ENCODE data around the gene PTPRF.
"Not testable (repeated sequence)": the region's sequence is repeated elsewhere in the genome, so short reads cannot be mapped to it uniquely, and the experiment has no call there.

Gene PTPRF

GRCh38 chr1:43639976-43640794, 109.5 kb downstream of the PTPRF start:
- no peak for DNase-seq

- no peak for DNase-seq
Measured at GRCh38 chr1:43644558-43644957, 113.9 kb downstream of the PTPRF start.

- no peak for DNase-seq
Measured at GRCh38 chr1:43645461-43645860, 114.8 kb downstream of the PTPRF start.

DNA sequence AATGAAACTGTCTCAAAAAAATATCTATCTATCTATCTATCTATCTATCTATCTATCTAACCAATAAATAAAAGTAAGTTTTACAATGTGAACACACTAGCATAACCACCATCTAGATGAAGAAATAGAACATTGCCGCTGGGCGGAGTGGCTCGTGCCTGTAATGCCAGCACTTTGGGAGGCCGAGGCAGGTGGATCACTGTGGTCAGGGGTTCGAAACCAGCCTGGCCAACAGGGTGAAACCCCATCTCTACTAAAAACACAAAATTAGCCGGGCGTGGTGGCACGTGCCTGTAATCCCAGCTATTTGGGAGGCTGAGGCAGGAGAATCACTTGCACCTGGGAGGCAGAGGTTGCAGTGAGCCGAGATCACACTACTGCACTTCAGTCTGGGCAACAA, 116.6 kb downstream of the PTPRF start:
- DNase-seq = not testable (repeated sequence)

DNA sequence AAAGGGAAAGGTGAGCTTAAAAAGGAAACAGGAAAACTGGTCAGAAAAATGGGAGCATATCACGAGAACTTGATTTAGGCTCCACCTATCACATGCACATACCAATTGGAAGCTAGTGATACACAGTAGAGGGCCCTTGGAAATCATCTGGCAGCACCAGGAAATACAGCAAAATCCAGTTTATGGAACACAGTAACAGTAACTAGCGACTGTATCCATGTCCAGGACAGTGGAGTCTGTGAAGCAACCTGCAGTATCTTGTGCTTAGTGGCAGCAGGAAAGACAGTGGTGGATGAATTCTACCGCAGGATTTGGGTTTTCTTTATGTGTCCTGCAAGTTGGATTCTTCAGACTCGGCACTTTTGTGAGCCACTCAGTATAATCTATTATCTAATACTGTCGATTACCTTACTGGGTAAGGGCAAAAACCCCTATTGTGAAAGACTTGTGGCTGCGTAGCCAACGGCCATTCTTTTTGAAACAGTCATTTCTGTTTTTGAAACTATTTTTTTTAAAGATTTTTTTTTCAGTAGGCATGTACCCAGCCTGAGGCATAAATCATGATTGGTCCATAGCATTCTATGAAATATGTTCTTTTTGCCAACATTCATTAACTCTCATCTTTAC, 117.7 kb downstream of the PTPRF start:
- no peak for DNase-seq

DNA sequence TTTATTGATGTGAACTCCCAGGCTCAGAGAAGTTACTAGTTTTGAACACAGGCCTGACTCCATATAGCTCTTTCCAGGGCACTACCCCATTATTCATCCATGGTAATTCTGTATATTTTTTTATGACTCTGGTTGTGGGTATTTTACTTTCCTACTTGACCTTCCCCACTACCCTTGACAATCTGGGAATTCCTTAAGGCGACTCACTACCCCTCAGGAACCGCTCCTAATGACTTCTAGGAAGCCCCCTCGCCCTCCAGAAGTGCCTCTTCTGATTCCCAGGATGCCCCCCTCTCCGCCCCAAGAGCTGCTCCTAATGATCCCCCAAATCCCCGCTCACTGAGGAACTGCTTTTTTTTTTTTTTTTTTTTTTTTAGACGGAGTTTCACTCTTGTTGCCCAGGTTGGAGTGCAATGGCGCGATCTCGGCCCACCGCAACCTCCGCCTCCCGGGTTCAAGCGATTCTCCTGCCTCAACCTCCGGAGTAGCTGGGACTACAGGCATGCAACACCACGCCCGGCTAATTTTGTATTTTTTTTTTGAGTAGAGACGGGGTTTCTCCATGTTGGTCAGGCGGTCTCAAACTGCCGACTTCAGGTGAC, 118.3 kb downstream of the PTPRF start:
- no peak for DNase-seq

- DNase-seq = peak; percentile 97
Measured at GRCh38 chr1:43650310-43651085, 119.8 kb downstream of the PTPRF start.

DNA sequence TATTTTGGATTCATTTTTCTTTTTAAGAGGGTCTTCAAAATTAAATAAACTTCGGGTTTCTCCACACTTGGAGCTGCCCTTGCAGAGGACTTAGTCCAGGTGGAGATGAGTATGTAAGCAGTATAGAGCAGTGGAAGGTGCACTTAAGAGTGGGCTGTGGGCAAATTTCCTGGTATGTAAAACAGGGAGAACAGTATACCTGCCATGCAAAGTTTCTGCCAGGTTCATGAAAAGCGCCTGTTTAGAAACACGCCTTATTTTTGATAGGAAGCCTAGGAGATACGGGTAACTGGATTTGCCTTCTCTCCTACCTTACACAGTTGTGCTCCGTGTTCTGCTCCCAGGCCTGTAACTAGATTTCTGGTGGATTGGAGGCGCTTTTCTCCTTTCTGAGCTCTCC, 120.5 kb downstream of the PTPRF start:
- no peak for DNase-seq

DNA sequence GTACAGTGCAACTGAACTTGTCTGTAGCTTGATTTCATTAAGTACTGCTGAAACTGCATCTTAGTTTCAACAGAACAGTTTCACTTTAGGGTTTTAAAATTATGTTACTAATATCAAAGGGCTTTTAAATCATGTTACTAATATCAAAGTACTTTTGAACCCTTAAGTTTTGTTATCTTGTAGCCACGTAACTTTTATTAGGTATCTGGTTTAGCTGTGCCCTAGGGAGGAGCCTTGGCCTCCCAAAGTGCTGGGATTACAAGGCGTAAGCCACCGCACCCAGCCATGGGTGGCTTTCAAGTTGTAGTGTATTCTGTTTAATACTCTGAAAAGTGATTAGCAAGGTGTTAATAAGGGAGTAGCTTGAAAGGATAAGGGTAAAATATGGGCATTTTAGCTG, 121.2 kb downstream of the PTPRF start:
- no peak for DNase-seq

- peak; percentile 25 for DNase-seq
Measured at GRCh38 chr1:43653339-43653738, 122.7 kb downstream of the PTPRF start.

GRCh38 chr1:43653893-43654292, 123.2 kb downstream of the PTPRF start:
- no peak for DNase-seq

DNA sequence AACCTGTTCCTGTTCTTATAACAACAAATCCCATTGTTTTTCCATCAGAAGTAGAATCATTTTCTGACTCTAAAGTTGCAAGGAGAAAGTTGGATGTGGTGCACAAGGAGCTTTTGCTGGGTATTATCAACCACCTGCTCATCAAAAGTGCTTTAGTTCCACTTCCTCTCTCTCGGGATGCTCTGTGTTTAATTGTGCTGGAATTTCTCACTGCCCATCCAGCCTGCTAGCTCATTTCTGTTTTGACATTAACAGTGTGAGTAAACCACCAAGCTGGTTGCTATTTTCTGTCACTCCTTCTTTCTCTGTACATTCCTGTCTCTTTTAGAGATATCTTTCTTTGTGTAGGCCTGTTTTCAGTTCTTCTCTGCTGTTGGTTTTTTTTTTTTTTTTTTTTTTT, 125.3 kb downstream of the PTPRF start:
- no peak for DNase-seq

- no peak for DNase-seq
Measured at GRCh38 chr1:43659212-43660166, 128.8 kb downstream of the PTPRF start.

DNA sequence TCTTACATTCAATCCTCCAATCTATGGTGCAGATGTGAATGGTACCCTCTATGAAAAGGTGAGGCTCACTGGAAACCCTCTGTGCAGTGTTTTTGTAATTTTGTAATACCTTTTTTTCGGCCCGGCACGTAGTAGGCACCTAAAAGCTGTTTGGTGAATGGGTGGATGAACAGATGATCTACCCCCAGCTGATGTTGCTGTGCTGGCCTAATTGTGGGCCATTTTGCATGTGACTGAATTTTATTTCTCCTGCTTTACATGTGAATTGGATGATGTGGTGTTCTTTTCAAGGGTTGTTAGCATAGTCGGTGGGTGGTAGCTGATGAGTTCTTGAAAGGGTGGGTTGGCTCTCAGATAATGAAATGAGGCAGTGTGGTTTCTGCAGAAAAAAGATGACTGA, 129.7 kb downstream of the PTPRF start:
- DNase-seq = no peak

DNA sequence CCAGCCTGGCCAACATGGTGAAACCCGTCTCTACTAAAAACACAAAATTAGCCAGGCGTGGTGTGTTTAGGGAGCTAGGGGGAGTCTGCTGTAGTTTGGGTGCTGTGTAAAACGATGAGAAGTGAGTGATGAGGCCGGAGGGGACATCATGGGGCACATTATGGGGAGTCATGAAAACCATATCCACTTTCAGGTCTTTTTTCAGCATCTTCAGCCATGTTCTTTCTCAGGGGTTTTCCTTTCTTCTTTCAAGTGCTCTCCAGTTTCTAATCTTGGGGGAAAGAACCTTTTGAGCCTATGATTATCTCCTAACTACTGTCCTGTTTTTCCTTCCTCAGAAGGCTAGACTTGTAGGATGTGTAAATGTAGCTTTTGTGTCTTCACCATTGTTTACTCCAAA, 133.7 kb downstream of the PTPRF start:
- no peak for DNase-seq

DNA sequence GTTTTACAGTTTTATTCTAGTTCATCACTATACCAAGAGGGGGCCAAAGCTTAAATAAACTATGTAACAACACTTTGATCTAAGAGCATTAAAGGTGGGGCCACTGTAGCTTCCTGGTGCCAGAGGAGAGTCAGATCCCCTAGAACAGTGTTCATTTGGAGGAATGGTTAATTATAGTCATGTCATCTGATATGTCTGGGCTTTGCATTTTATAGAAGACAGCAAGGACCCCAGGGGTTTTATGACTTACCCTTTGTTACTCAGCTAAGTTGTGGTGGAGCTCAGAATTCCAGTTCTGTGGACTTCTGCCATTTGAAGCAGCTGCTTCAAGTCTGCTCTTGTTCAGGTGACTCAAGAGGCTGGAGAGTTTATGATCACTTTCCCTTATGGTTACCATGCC, 135.9 kb downstream of the PTPRF start:
- DNase-seq = no peak

DNA sequence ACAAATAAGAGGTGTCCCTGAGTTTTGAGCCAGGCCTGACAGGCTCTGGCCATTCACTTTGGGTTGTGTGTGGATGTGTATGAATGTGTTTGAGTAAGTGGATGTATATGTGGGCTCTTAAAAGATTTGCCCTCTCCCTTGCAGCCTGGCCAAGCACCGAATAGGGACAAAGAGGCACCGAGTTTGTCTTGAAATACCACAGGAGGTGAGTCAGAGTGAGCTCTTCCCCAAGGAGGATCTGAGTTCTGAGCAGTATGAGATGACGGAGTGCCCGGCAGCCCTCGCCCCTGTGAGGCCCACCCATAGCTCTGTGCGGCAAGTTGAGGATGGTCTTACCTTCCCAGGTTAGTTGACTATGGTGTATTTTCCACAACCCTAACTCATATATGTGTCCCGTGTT, 138.3 kb downstream of the PTPRF start:
- no peak for DNase-seq

DNA sequence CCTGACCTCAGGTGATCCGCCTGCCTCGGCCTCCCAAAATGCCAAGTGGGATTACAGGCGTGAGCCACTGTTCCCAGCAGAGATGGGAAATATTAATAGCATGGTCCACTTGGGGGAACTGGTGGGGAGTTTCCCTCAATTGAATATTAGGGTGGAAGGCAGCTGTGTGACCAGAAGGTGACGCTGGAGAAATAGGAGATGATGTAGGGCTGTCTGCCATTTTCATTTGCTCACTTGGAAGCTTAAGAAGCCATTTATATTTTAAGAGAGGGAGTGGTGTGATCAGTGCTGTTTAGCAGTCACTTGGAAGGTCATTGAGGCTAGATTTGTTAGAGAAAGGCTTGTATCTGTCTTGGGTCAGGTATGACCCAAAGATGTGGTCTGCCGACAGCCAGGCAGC, 139.2 kb downstream of the PTPRF start:
- DNase-seq = no peak

DNA sequence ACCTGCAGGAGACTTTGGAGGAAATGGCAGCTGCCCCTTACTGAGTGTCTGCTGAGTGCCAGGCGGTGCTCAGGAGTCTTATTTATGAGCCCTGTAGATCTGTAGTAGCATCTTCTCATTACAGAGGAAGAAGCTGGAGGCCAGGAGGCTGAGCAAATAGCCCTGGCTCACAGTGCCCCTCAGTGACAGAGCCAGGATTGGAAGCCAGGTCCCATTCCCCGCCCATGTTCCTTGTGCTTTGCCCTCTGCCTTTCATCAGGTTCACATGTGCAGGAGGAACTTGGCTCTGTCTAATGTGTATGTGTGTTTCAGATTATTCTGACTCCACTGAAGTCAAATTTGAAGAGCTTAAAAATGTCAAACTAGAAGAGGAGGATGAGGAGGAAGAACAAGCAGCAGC, 140.5 kb downstream of the PTPRF start:
- no peak for DNase-seq

- no peak for DNase-seq
Measured at GRCh38 chr1:43671626-43672330, 141.1 kb downstream of the PTPRF start.

GRCh38 chr1:43673261-43673660, 142.6 kb downstream of the PTPRF start:
- no peak for DNase-seq

All from activated CD4-positive, alpha-beta T cell treated with anti-CD3 and anti-CD28 coated beads, Interleukin-2, amount 50 U/mL, for 16 hours (primary cell).